NOMO-1 treated with DMSO at 0.1 percent for 48 hours (cell line): ENCODE data around the gene GPX1.
"Not testable (repeated sequence)": the region's sequence is repeated elsewhere in the genome, so short reads cannot be mapped to it uniquely, and the experiment has no call there.

Experiments
- DNase-seq: peaks from one replicate; lab custom pipeline; 2025; ENCODE audit not compliant: unreplicated experiment; lab: John Stamatoyannopoulos, UW

The GPX1 gene

GRCh38 chr3:49358884-49359225 is 702 bp upstream of the GPX1 start:
- no peak for DNase-seq

GRCh38 chr3:49357443-49358216 is 523 bp downstream of the GPX1 start:
- DNase-seq: peak; percentile 35

- DNase-seq: peak; percentile 10
Measured at GRCh38 chr3:49357095-49357442, 1.1 kb downstream of the GPX1 start.

GRCh38 chr3:49352890-49353421 is 5.2 kb downstream of the GPX1 start:
- peak; percentile 35 for DNase-seq

GRCh38 chr3:49352281-49352680 is 5.9 kb downstream of the GPX1 start:
- DNase-seq: no peak

GRCh38 chr3:49351521-49352011 is 6.6 kb downstream of the GPX1 start:
- peak; percentile 88 for DNase-seq

- no peak for DNase-seq
Measured at GRCh38 chr3:49349348-49350114, 8.6 kb downstream of the GPX1 start.

GRCh38 chr3:49348361-49348760 is 9.8 kb downstream of the GPX1 start:
- not testable (repeated sequence) for DNase-seq

GRCh38 chr3:49346797-49347251 is 11.3 kb downstream of the GPX1 start:
- peak; percentile 8 for DNase-seq

GRCh38 chr3:49343163-49343562 is 15.0 kb downstream of the GPX1 start:
- peak; percentile 76 for DNase-seq

- DNase-seq: no peak
Measured at GRCh38 chr3:49341996-49342395, 16.2 kb downstream of the GPX1 start.

- DNase-seq: peak; percentile 96
Measured at GRCh38 chr3:49339941-49340800, 18.0 kb downstream of the GPX1 start, which contains the start of gene USP4. USP4 (minus strand) TSS chr3:49340053; CDS start chr3:49340024, 29 bp downstream.

- DNase-seq: no peak
Measured at GRCh38 chr3:49339581-49339940, 18.6 kb downstream of the GPX1 start.

GRCh38 chr3:49333916-49334633 is 24.1 kb downstream of the GPX1 start:
- DNase-seq: no peak

GRCh38 chr3:49333091-49333490 is 25.1 kb downstream of the GPX1 start:
- no peak for DNase-seq

- no peak for DNase-seq
Measured at GRCh38 chr3:49329186-49329585, 29.0 kb downstream of the GPX1 start.

- not testable (repeated sequence) for DNase-seq
Measured at GRCh38 chr3:49328350-49328749, 29.8 kb downstream of the GPX1 start.

GRCh38 chr3:49327485-49327884 is 30.7 kb downstream of the GPX1 start:
- no peak for DNase-seq

GRCh38 chr3:49324768-49325167 is 33.4 kb downstream of the GPX1 start:
- no peak for DNase-seq

- DNase-seq: no peak
Measured at GRCh38 chr3:49316696-49317457, 41.3 kb downstream of the GPX1 start.
